Measurements from ENCODE around the gene ATL2.
A peak's percentile ranks its signal among the peaks of the same experiment; 100 is the strongest.

ATL2 gene

DNA sequence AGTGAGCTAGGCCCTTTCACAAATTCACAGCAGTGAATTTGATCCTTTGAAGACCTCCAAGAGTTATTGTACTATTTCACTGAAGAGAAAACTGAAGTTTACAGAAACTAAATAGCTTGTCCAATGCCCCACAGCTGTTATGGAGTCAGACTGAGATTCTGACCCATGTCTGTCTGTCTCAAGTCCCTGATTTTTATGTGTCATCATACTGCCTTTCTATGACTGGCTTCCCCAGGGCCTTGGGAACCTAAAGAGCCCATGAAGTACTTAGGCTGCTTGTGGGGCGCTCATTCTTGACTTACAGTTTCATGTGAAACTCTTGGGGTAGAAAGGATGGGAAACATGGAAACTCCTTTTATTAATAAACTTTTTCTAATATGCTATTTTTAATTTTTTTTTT, 107.7 kb downstream of the ATL2 start:
- H3K27ac Mint-ChIP-seq, result no peak overlapping the region
- no peaks in the 10 kb centered on the region for H3K9me3 Mint-ChIP-seq
- TF ChIP-seq, protein P1, sequence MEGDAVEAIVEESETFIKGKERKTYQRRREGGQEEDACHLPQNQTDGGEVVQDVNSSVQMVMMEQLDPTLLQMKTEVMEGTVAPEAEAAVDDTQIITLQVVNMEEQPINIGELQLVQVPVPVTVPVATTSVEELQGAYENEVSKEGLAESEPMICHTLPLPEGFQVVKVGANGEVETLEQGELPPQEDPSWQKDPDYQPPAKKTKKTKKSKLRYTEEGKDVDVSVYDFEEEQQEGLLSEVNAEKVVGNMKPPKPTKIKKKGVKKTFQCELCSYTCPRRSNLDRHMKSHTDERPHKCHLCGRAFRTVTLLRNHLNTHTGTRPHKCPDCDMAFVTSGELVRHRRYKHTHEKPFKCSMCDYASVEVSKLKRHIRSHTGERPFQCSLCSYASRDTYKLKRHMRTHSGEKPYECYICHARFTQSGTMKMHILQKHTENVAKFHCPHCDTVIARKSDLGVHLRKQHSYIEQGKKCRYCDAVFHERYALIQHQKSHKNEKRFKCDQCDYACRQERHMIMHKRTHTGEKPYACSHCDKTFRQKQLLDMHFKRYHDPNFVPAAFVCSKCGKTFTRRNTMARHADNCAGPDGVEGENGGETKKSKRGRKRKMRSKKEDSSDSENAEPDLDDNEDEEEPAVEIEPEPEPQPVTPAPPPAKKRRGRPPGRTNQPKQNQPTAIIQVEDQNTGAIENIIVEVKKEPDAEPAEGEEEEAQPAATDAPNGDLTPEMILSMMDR (IDR thresholded peaks at IDR 0.05; ENCODE audit: unreplicated experiment in 3 of 3), result no peak
- H3K4me3 Mint-ChIP-seq, result no peak overlapping the region
- H3K27me3 Mint-ChIP-seq (ENCODE audit: low read depth), result peaks cover 4% of the 10 kb centered on the region
- peaks cover 28% of the 10 kb centered on the region for H3K4me1 Mint-ChIP-seq
- no peaks in the 10 kb centered on the region for H3K36me3 Mint-ChIP-seq (ENCODE audit: low read depth)

DNA sequence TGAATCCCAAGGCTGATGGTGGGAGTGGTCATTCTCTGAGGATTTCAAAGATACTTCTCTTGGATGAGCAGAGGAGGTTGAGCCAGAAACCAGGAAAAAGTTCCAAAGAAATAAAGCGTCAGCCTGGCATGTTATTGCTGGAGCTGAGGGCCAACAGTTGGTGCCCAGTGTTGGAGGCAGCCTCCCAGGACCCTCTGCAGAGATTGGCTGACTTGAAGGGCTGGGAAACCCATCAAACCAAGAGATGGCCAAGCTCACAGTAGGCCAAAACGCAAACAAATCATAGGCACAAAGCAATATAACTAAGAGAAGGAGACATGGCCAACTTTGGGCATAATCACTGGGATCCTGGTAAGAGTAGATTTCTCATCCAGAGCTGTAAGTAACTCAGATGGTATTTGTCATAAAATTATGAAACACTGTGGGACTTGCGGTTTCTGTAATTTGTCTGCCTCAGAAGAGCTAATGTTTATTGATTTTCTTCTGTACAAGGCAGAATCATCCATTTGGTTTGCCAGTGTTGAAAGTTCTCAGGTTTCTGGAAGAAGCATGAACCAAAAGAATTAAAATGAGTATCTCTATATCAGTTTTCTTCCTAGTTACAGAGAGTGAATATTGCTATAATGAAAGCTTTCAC, 108.3 kb downstream of the ATL2 start:
- TF ChIP-seq, protein P1 (IDR thresholded peaks at IDR 0.05; ENCODE audit: unreplicated experiment in 3 of 3), result no peak
- peaks cover 4% of the 10 kb centered on the region for H3K27me3 Mint-ChIP-seq (ENCODE audit: low read depth)
- no peaks in the 10 kb centered on the region for H3K36me3 Mint-ChIP-seq (ENCODE audit: low read depth)
- H3K9me3 Mint-ChIP-seq, result no peaks in the 10 kb centered on the region
- H3K4me1 Mint-ChIP-seq, result peaks cover 31% of the 10 kb centered on the region
- H3K27ac Mint-ChIP-seq, result no peak overlapping the region
- H3K4me3 Mint-ChIP-seq, result no peak overlapping the region

DNA sequence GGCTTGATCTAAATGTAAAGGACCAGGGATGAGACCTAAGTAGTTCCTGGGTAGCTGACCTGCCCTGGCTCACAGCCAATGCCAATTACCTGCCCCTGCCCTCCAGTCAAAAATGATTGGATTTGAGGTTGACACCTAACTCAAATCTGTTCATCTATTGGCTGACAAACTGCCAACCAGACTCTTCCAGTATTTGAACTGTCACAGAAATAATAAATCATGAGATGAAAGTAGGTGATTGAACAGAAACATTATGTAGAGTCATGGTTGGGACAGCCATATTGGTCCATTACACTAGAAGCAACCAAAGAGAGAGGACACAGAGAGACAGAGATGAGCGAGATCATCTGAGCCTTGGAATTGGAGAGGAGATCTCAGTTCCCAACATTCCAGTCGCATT, 109.1 kb downstream of the ATL2 start:
- TF ChIP-seq, protein P1 (IDR thresholded peaks at IDR 0.05; ENCODE audit: unreplicated experiment in 3 of 3), result no peak
- H3K27me3 Mint-ChIP-seq (ENCODE audit: low read depth), result peaks cover 7% of the 10 kb centered on the region
- H3K36me3 Mint-ChIP-seq (ENCODE audit: low read depth), result no peaks in the 10 kb centered on the region
- no peaks in the 10 kb centered on the region for H3K9me3 Mint-ChIP-seq
- H3K4me3 Mint-ChIP-seq, result no peak overlapping the region
- H3K27ac Mint-ChIP-seq, result peak overlapping the region in 1 of 3 experiments; percentile 52
- peaks cover 29% of the 10 kb centered on the region for H3K4me1 Mint-ChIP-seq

DNA sequence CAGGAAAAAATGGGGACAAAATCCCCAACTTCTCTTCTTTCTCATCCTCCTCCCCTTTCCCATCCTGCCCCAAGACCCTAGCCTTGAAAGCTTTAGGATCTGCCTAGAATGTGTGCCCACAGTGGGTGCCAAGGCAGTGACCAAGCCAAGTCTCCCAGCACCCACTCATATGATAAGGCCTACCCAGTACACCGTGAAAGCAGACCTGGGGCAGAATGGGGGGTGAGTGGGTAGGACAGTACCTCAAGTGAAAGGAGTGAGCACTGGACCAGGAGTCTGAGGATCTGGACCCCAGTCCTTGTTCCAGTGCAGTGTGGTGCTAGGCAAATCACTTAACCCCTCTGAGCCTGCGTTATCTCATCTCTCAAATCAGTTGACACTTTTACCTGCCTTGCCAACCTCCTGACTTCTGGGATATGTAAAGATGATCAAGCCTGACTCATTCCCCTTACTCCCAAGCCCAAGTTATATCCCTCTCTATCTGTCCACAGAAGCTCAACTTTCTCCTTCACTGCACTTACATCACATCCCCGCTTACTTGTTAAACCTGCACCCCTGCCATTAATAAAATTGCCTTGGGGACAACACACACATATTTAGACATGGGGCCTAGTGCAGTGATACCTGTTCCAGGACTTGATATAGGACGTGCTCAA, 109.7 kb downstream of the ATL2 start:
- H3K27me3 Mint-ChIP-seq (ENCODE audit: low read depth), result peaks cover 9% of the 10 kb centered on the region
- no peaks in the 10 kb centered on the region for H3K36me3 Mint-ChIP-seq (ENCODE audit: low read depth)
- H3K4me1 Mint-ChIP-seq, result peaks cover 32% of the 10 kb centered on the region
- peak overlapping the region in 2 of 3 experiments; percentile 4 to 52 for H3K27ac Mint-ChIP-seq
- H3K9me3 Mint-ChIP-seq, result no peaks in the 10 kb centered on the region
- H3K4me3 Mint-ChIP-seq, result no peak overlapping the region
- TF ChIP-seq, protein P1 (IDR thresholded peaks at IDR 0.05; ENCODE audit: unreplicated experiment in 3 of 3), result no peak

DNA sequence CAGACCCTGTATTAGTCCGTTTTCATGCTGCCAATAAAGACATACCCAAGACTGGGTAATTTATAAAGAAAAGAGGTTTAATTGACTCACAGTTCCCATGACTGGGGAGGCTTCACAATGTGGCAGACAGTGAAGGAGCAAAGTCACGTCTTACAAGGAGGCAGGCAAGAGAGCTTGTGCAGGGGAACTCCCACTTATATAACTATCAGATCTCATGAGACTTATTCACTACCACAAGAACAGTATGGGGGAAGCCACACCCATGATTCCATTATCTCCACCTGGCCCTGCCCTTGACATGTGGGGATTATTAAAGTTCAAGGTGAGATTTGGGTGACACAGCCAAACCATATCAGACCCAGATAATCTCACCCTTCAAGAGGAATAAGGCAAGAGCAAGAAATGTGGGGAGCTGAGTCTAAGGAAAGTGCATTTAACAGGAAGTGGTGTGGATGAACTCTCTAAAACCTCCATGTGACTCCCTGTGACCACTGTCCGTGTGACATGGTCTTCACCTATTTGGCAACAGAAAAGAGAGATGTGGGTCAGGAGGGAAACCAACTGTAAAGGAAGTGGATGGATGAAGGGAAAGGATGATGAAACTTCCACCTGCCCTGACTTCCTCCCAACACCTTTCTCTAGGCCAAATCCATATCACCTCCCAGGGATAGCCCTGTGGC, 110.6 kb downstream of the ATL2 start:
- no peaks in the 10 kb centered on the region for H3K36me3 Mint-ChIP-seq (ENCODE audit: low read depth)
- H3K27me3 Mint-ChIP-seq (ENCODE audit: low read depth), result peaks cover 15% of the 10 kb centered on the region
- TF ChIP-seq, protein P1 (IDR thresholded peaks at IDR 0.05; ENCODE audit: unreplicated experiment in 3 of 3), result no peak
- H3K4me1 Mint-ChIP-seq, result peaks cover 41% of the 10 kb centered on the region
- H3K9me3 Mint-ChIP-seq, result no peaks in the 10 kb centered on the region
- no peak overlapping the region for H3K4me3 Mint-ChIP-seq
- peak overlapping the region in 2 of 3 experiments; percentile 69 to 99 for H3K27ac Mint-ChIP-seq
